RPMI7951 (cell line): ENCODE data around the gene SCAF1. TPM values are rescaled to one million over a fixed set of nuclear protein-coding genes. Genes with fewer than 3 reads are reported as not detected.

Experiments used
- DNase-seq: peaks from one replicate; pipeline ENCODE4 v3.0.0-alpha.2; 2012; ENCODE audit warnings: low read depth
- total RNA-seq: library from RNA; depleted of rRNA; stranded (reverse); fragments of >200 nt; shearing (Covaris generic); gene quantifications from 2 replicates; pipeline ENCODE4 v1.2.3, GENCODE V29; 2014

SCAF1 gene
- total RNA-seq, 1 experiment from 2014 or later = 7.1 TPM

DNA sequence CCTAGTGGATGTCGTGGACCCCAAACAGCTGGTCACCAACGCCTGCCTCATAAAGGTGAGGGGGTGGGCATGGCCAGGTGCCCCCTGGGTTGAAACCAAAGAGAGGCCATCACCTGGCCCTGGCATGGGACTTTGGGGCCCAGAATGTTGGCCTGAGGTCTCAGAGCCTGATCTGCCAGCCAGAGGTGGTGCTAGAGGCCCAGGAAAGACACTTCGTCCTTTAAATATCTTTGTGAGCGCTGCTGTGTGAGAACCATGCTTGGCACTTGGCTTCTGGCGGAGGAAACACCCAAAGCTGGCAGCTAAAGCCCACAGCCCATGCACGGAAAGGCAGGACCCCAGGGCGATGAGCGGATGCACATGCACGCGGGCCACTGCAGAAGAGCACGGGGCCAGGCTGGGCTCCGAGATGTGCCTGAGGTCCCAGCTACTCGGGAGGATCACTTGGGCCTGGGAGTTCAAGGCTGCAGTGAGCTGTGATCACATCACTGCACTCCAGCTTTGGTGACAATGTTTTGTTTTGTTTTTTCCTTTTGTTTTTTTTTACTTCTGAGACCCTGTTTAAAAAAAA lies 43.1 kb downstream of the SCAF1 start:
- no peak for DNase-seq

- no peak for DNase-seq
Measured at GRCh38 chr19:49685845-49686332, 43.9 kb downstream of the SCAF1 start.

DNA sequence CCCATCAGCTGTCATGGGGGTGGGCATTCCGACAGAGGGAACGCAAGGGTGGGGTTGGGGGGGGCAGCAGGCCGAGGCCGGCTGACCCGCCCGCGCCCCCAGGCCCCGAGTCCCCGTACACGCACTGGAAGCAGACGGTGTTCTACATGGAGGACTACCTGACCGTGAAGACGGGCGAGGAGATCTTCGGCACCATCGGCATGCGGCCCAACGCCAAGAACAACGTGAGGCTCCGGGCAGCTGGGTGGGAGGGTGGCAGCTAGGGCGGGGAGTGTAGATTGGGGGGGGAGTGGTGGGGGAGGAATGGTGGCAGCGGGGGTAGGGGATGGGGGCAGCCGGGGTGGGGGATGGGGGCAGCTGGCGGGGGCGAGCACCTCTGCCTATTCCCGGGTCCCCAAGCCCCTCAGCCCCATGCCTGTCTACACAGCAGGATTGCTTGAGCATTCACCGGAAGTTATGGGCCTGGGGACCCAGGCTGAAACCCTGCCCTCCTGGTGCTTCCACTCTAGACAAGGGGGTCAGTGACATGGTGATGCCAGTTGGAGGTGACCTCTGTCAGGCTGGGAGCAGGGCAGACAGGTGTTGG lies 44.6 kb downstream of the SCAF1 start:
- DNase-seq = no peak

GRCh38 chr19:49687150-49687549 lies 45.1 kb downstream of the SCAF1 start:
- DNase-seq = no peak

- DNase-seq = no peak
Measured at GRCh38 chr19:49687566-49688316, 45.7 kb downstream of the SCAF1 start.

DNA sequence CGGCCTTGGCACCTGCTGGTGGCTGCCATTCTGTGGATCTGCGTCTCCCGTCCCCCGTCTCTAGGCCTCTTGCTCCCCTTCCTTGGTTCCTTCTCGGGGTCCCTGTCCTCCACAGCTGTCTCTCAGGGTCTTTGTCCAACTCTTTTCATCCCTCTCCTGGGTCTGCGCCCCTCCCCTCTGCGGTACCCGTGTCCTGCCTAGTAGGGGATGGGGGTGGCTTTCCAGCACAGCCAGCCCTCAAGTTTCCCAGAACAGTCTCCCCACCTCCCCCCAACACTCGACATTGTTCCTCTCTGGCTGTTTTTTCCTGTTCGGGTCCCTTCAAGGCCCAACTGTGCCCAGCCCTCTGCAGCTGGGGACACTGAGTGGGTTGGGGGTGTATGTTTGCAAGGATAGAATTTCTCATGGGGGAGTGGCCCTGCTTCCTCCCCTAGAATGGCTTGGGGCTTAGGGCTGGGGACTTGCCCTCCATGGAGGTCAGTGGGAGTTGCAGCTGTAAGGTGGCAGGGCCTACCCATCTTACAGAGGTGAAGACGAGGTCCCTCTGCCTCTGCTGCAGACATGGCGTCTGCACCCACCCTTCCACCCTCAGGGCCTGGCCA lies 46.6 kb downstream of the SCAF1 start:
- DNase-seq = no peak

- no peak for DNase-seq
Measured at GRCh38 chr19:49689133-49690078, 47.4 kb downstream of the SCAF1 start, which contains the start of gene ADM5. TSS of gene ADM5 (plus strand) at chr19:49689594. CDS start at chr19:49689838, 244 bp downstream.

GRCh38 chr19:49690079-49690655 lies 48.2 kb downstream of the SCAF1 start:
- DNase-seq = no peak

GRCh38 chr19:49690656-49691242 lies 48.7 kb downstream of the SCAF1 start, which contains the start of gene CPT1C:
TSS of gene CPT1C (plus strand) at chr19:49691116. CDS start at chr19:49692253, 1,137 bp downstream.
- DNase-seq = peak; percentile 58

- DNase-seq = peak; percentile 45
Measured at GRCh38 chr19:49691243-49692146, 49.5 kb downstream of the SCAF1 start.

- no peak for DNase-seq
Measured at GRCh38 chr19:49692147-49692506, 50.1 kb downstream of the SCAF1 start.

DNA sequence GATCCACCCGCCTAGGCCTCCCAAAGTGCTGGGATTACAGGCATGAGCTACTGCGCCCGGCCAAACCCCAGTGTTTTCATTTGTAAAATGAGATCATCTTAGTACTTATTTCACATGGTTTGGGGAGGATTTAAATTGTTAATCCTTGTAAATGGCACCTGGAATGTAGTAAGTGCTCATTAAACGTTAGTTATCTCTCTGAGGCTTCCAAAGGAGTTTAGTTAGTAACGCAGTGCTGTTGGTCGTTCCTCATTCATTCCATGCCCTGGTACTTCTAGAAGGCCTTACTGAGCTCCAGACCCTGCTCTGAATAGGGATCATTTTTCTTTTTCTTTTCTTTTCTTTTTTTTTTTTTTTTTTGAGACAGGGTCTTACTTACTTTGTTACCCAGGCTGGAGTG lies 54.1 kb downstream of the SCAF1 start:
- no peak for DNase-seq

GRCh38 chr19:49696865-49697264 lies 54.9 kb downstream of the SCAF1 start:
- DNase-seq = no peak

DNA sequence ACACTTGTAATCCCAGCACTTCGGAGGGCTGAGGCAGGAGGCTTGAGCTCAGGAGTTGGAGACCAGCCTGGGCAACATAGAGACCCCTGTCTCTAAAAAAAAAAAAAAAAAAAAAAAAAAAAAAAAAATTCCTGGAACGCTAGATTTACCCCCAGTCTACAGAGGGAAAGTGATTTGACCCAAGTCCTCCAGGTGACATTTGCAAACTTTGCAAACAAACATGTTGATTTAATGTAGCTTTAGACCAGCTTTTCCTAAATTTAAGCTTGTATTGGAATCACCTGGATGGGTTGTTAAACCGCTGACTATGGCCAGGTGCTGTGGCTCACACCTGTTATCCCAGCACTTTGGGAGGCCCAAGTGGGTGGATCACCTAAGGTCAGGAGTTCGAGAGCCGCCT lies 57.4 kb downstream of the SCAF1 start:
- DNase-seq = no peak

- no peak for DNase-seq
Measured at GRCh38 chr19:49700563-49700962, 58.6 kb downstream of the SCAF1 start.

DNA sequence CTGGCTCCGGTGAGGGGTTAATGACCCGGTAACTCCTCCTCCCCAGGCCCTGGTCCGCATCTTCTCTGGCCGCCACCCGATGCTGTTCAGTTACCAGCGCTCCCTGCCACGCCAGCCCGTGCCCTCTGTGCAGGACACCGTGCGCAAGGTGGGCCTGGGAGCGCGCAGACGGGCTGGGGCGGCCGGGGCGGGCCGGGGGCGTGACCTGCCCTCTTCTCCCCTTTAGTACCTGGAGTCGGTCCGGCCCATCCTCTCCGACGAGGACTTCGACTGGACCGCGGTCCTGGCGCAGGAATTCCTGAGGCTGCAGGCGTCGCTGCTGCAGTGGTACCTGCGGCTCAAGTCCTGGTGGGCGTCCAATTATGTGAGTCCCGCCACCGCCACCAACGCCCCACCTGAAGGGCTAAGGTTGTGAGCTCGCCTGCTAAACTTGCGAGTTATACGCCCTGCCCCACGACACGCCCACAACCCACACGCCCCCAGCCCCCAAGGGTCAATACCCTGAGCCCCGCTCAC lies 59.3 kb downstream of the SCAF1 start:
- no peak for DNase-seq

GRCh38 chr19:49704888-49705642 lies 63.1 kb downstream of the SCAF1 start:
- no peak for DNase-seq

- no peak for DNase-seq
Measured at GRCh38 chr19:49705919-49706318, 63.9 kb downstream of the SCAF1 start.
